IMR-90 (cell line): Measurements from ENCODE around the gene OPRM1. TPM values are rescaled to one million over a fixed set of nuclear protein-coding genes. Genes with fewer than 3 reads are reported as not detected.

Experiments used
- ATAC-seq: fragments of 200-7000 bp; cut with Tn5 transposase; 2 replicates; pipeline ENCODE4 v1.9.1; 2020; ENCODE audit warnings: low read depth, mild to moderate bottlenecking, moderate library complexity
- BruUV-seq: library from RNA; stranded (reverse); fragments of 400-500 nt; replicated peaks from 2 replicates; lab custom pipeline; 2021; lab: Mats Ljungman, UMichigan
- CTCF ChIA-PET: fragments of 300-600 bp; formaldehyde crosslinking; extraction: SDS; loops from one replicate; lab custom pipeline; 2021; ENCODE audit warnings: antibody characterized with exemption; lab: Yijun Ruan, JAX
- POLR2A ChIA-PET: fragments of 300-600 bp; sonication (Branson Sonifier 250); formaldehyde crosslinking; loops from one replicate; lab custom pipeline; 2022; ENCODE audit warnings: antibody characterized with exemption; ENCODE audit not compliant: unreplicated experiment; lab: Charles Lee
- DNase-seq: peaks from one replicate; pipeline ENCODE4 v3.0.0; 2013
- H2AFZ ChIP-seq: replicated peaks from 2 replicates; pipeline ENCODE3; 2013; ENCODE audit warnings: low read length, mild to moderate bottlenecking; ENCODE audit not compliant: poor library complexity
- H2AK5ac ChIP-seq: 2 replicates; pipeline ENCODE4 v1.6.1; 2013; ENCODE audit warnings: low read depth, low read length, inconsistent platforms
- H2AK9ac ChIP-seq: replicated peaks from 2 replicates; pipeline ENCODE3; 2013; ENCODE audit warnings: mild to moderate bottlenecking, low read depth, low read length, moderate library complexity; ENCODE audit not compliant: poor library complexity
- H2BK120ac ChIP-seq: 2 replicates; pipeline ENCODE4 v1.6.1; 2013; ENCODE audit warnings: low read depth, low read length, inconsistent platforms
- H2BK15ac ChIP-seq: 3 replicates; pipeline ENCODE4 v1.6.1; 2013; ENCODE audit warnings: low read depth, low read length, inconsistent platforms
- H2BK20ac ChIP-seq: 2 replicates; pipeline ENCODE4 v1.6.1; 2013; ENCODE audit warnings: low read depth, mild to moderate bottlenecking, inconsistent platforms, low read length, moderate library complexity
- H2BK5ac ChIP-seq: 2 replicates; pipeline ENCODE4 v1.6.1; 2013; ENCODE audit warnings: mild to moderate bottlenecking, low read depth, low read length, inconsistent platforms; ENCODE audit not compliant: poor library complexity, severe bottlenecking
- H3K14ac ChIP-seq: replicated peaks from 2 replicates; pipeline ENCODE4 v1.6.1; 2013; ENCODE audit warnings: low read depth, low read length, inconsistent platforms
- H3K18ac ChIP-seq: 2 replicates; pipeline ENCODE4 v1.6.1; 2013; ENCODE audit warnings: low read depth, low read length, control low read depth
- H3K23ac ChIP-seq: 2 replicates; pipeline ENCODE4 v1.6.1; 2013; ENCODE audit warnings: low read depth, low read length, inconsistent platforms
- H3K27ac ChIP-seq: 2 replicates; pipeline ENCODE4 v1.5.1; 2013; ENCODE audit warnings: mild to moderate bottlenecking, control low read depth, low read length; ENCODE audit not compliant: insufficient read depth
- H3K27me3 ChIP-seq: 2 replicates; pipeline ENCODE4 v1.6.1; 2013; ENCODE audit warnings: low read length; ENCODE audit not compliant: control insufficient read depth, insufficient read depth
- H3K36me3 ChIP-seq: 2 replicates; pipeline ENCODE4 v1.6.1; 2013; ENCODE audit warnings: low read length, mixed read lengths; ENCODE audit not compliant: control insufficient read depth, insufficient read depth
- H3K4ac ChIP-seq: 2 replicates; pipeline ENCODE4 v1.6.1; 2013; ENCODE audit warnings: low read depth, low read length, inconsistent platforms
- H3K4me1 ChIP-seq: 2 replicates; pipeline ENCODE4 v1.6.1; 2013; ENCODE audit warnings: low read length, mixed read lengths; ENCODE audit not compliant: control insufficient read depth, insufficient read depth
- H3K4me2 ChIP-seq: 2 replicates; pipeline ENCODE4 v1.6.1; 2013; ENCODE audit warnings: low read depth, mild to moderate bottlenecking, control low read depth, low read length, moderate library complexity
- H3K4me3 ChIP-seq: 2 replicates; pipeline ENCODE4 v1.5.1; 2013; ENCODE audit warnings: low read depth, mild to moderate bottlenecking, control low read depth, low read length, moderate library complexity; ENCODE audit not compliant: insufficient read depth
- H3K56ac ChIP-seq: 2 replicates; pipeline ENCODE4 v1.6.1; 2013; ENCODE audit warnings: low read length, inconsistent platforms; ENCODE audit not compliant: insufficient read depth; ENCODE audit errors: extremely low read depth
- H3K79me1 ChIP-seq, 2 experiments: 2 replicates each; pipeline ENCODE4 v1.6.1; 2013; ENCODE audit warnings: low read length in 2 of 2, inconsistent platforms in 1 of 2, low read depth in 1 of 2
- H3K9ac ChIP-seq: 2 replicates; pipeline ENCODE4 v1.6.1; 2013; ENCODE audit warnings: low read depth, low read length, control low read depth
- H3K9me1 ChIP-seq: 2 replicates; pipeline ENCODE4 v1.6.1; 2013; ENCODE audit warnings: low read length, inconsistent platforms; ENCODE audit not compliant: insufficient read depth
- H3K9me3 ChIP-seq: 2 replicates; pipeline ENCODE4 v1.6.1; 2013; ENCODE audit warnings: low read length; ENCODE audit not compliant: control insufficient read depth, insufficient read depth
- H4K20me1 ChIP-seq: 2 replicates; pipeline ENCODE4 v1.6.1; 2013; ENCODE audit warnings: low read length, inconsistent platforms; ENCODE audit not compliant: insufficient read depth
- H4K5ac ChIP-seq: 2 replicates; pipeline ENCODE4 v1.6.1; 2013; ENCODE audit warnings: mild to moderate bottlenecking, low read depth, low read length, control low read depth
- H4K8ac ChIP-seq, 2 experiments: 2 replicates each; pipeline ENCODE4 v1.6.1; 2013; ENCODE audit warnings: low read depth in 2 of 2, low read length in 2 of 2, control low read depth in 1 of 2, inconsistent platforms in 1 of 2
- H4K91ac ChIP-seq: 2 replicates; pipeline ENCODE4 v1.6.1; 2013; ENCODE audit warnings: low read depth, low read length, inconsistent platforms; ENCODE audit not compliant: insufficient read depth
- CTCF ChIP-seq: conservative IDR thresholded peaks from 2 replicates; pipeline ENCODE4 v1.5.1; 2012; ENCODE audit warnings: mild to moderate bottlenecking, low read depth, low read length, improper control_type of control experiment
- FOS ChIP-seq: fragments of 150-350 bp; IDR thresholded peaks from 2 replicates; pipeline ENCODE4 v1.6.1; 2016; ENCODE audit warnings: low read depth, low read length
- POLR2A ChIP-seq: IDR thresholded peaks from 2 replicates; pipeline ENCODE4 v1.6.1; 2012; ENCODE audit warnings: mild to moderate bottlenecking, low read depth, low read length
- RCOR1 ChIP-seq: IDR thresholded peaks from 2 replicates; pipeline ENCODE4 v1.6.1; 2012; ENCODE audit warnings: mild to moderate bottlenecking, low read length, improper control_type of control experiment; ENCODE audit not compliant: insufficient replicate concordance
- RFX5 ChIP-seq: IDR thresholded peaks from 2 replicates; pipeline ENCODE4 v1.8.0; 2012; ENCODE audit warnings: low read depth, mild to moderate bottlenecking, low read length, moderate library complexity
- USF2 ChIP-seq: fragments of 150-350 bp; IDR thresholded peaks from 2 replicates; pipeline ENCODE4 v1.6.1; 2017; ENCODE audit warnings: mild to moderate bottlenecking, antibody characterized with exemption, low read length, low read depth
- WGBS, 2 experiments: methylation state at CpG; one replicate each; pipeline versions ENCODE4 v1.1.5 to v1.1.7; 2013; ENCODE audit warnings: missing lambda C conversion rate in 2 of 2; ENCODE audit not compliant: insufficient read length in 1 of 2; ENCODE audit errors: extremely low coverage in 2 of 2; 5-methylcytosine and 5-hydroxymethylcytosine counted together
- dilution Hi-C: fragments of 300-500 bp; cut with HindIII; formaldehyde crosslinking; loops from one replicate; pipeline ENCODE4 v1.14.3; 2018; ENCODE audit warnings: low sequenced_read_pairs; ENCODE audit not compliant: unreplicated experiment
- in situ Hi-C: fragments of 300-500 bp; cut with MboI; formaldehyde crosslinking; loops from 3 replicates; pipeline ENCODE4 v1.14.3; 2019; ENCODE audit warnings: low sequenced_read_pairs, inconsistent platforms, mixed read lengths
- intact Hi-C: fragments of 100-400 bp; cut with micrococcal nuclease; formaldehyde crosslinking; loops from 2 replicates; pipeline ENCODE4 v1.10.0; 2022
- polyA plus RNA-seq, 3 experiments: library from polyadenylated mRNA; depleted of rRNA; stranded (reverse); fragments of >200 nt; gene quantifications; 2 replicates each; pipeline ENCODE4 v1.2.3, GENCODE V29; 2012; ENCODE audit warnings: low replicate concordance in 1 of 3
- total RNA-seq: library from RNA; depleted of rRNA; stranded (reverse); fragments of >200 nt; gene quantifications from 2 replicates; pipeline ENCODE4 v1.2.3, GENCODE V29; 2012

Gene OPRM1
- total and polyA plus RNA-seq, 2 of the 4 experiments (the other 2 are of a cell fraction) = not detected

GRCh38 chr6:154071236-154071635 is 32.2 kb downstream of the OPRM1 start:
- no CpG with 5 or more reads among the region's 1 CpG for WGBS, 2 experiments
- no peaks in the 10 kb centered on the region for H3K36me3 ChIP-seq
- no peak overlapping the region for H3K9ac ChIP-seq
- no peak for ATAC-seq
- H2BK120ac ChIP-seq = no peak overlapping the region
- H4K8ac ChIP-seq = no peak overlapping the region
- no peak overlapping the region for H4K91ac ChIP-seq
- H3K4me3 ChIP-seq = no peak overlapping the region
- in situ Hi-C loops (no loop called here), intact Hi-C loops (no loop called here), dilution Hi-C loops (no loop called here)
- H3K14ac ChIP-seq = no peak overlapping the region
- no peak overlapping the region for H4K5ac ChIP-seq
- H3K23ac ChIP-seq = no peak overlapping the region
- ChIA-PET POLR2A (no interaction called here), CTCF (no interaction called here)
- TF ChIP-seq POLR2A = no peak
- TF ChIP-seq RFX5 = no peak
- no peak for TF ChIP-seq FOS
- TF ChIP-seq CTCF = no peak
- TF ChIP-seq USF2 = no peak
- no peak for TF ChIP-seq RCOR1
- H2AK9ac ChIP-seq = no peak overlapping the region
- no peaks in the 10 kb centered on the region for H3K27me3 ChIP-seq
- no TSS peak for BruUV-seq
- H2AK5ac ChIP-seq = no peak overlapping the region
- H3K27ac ChIP-seq = no peak overlapping the region
- H3K79me1 ChIP-seq = no peaks in the 10 kb centered on the region
- no peaks in the 10 kb centered on the region for H3K4me1 ChIP-seq
- peaks cover 3% of the 10 kb centered on the region; the same call in 1 of the 2 replicates for H3K9me3 ChIP-seq
- no peak overlapping the region for H3K4me2 ChIP-seq
- no peak overlapping the region for H3K56ac ChIP-seq
- H2BK5ac ChIP-seq = no peak overlapping the region
- H3K9me1 ChIP-seq = no peaks in the 10 kb centered on the region
- no peaks in the 10 kb centered on the region for H4K20me1 ChIP-seq
- DNase-seq = no peak
- H3K4ac ChIP-seq = no peak overlapping the region
- H3K18ac ChIP-seq = no peak overlapping the region; the same call in 1 of the 2 replicates
- H2AFZ ChIP-seq = no peak overlapping the region
- H2BK15ac ChIP-seq = no peak overlapping the region
- H2BK20ac ChIP-seq = no peak overlapping the region
